Adrenal gland (tissue), 5 donors: ENCODE data around the gene FBRSL1.

ENCODE experiments used
- POLR2A ChIP-seq, 2 donors: fragments of 450-650 bp; IDR thresholded peaks; one replicate each; pipeline ENCODE4 v1.6.1; 2017; ENCODE audit warnings: antibody characterized with exemption in 2 of 2, mild to moderate bottlenecking in 2 of 2, moderate library complexity in 1 of 2
- TF ChIP-seq, protein P1 (sequence below), 6 experiments: fragments of 450-650 bp in 4 of 6; fragments of 200-600 bp in 2 of 6; sonication (generic) in 1 of 6; IDR thresholded peaks; 1 replicate in 5 of 6; 2 replicates in 1 of 6; pipeline versions ENCODE4 v1.5.1 to v1.8.0; 2016 to 2021; ENCODE audit warnings: antibody characterized with exemption in 6 of 6, mild to moderate bottlenecking in 2 of 6, moderate library complexity in 1 of 6
- donor health status: DM: no; HTN: no; CAD: no.

DNA sequence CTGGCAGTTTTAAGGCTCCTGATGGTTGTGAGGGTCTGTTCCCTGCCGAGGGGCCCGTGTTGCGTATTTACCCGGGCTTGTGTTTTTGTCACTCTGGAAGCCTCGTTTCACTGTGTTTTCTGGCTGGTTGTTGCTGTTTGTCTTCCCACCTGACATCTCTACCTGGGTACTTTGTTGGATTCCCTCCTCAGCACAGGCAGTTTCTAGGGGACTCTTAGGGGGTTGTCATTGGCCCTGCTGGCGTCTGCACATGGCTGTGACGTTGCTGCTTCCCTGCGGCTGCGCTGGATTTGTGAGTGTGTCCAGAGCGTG, 6.4 kb downstream of the FBRSL1 start:
- TF ChIP-seq, protein P1, sequence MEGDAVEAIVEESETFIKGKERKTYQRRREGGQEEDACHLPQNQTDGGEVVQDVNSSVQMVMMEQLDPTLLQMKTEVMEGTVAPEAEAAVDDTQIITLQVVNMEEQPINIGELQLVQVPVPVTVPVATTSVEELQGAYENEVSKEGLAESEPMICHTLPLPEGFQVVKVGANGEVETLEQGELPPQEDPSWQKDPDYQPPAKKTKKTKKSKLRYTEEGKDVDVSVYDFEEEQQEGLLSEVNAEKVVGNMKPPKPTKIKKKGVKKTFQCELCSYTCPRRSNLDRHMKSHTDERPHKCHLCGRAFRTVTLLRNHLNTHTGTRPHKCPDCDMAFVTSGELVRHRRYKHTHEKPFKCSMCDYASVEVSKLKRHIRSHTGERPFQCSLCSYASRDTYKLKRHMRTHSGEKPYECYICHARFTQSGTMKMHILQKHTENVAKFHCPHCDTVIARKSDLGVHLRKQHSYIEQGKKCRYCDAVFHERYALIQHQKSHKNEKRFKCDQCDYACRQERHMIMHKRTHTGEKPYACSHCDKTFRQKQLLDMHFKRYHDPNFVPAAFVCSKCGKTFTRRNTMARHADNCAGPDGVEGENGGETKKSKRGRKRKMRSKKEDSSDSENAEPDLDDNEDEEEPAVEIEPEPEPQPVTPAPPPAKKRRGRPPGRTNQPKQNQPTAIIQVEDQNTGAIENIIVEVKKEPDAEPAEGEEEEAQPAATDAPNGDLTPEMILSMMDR (IDR thresholded peaks at IDR 0.05) = no peak
- no peak for TF ChIP-seq POLR2A (IDR thresholded peaks at IDR 0.05)
